Measurements from ENCODE around the gene NKTR. TPM values are rescaled to one million over a fixed set of nuclear protein-coding genes. Genes with fewer than 3 reads are reported as not detected.
"Not testable (repeated sequence)": the region's sequence is repeated elsewhere in the genome, so short reads cannot be mapped to it uniquely, and the experiment has no call there.

NKTR gene
- total RNA-seq, 1 donor = 56.3 TPM

DNA sequence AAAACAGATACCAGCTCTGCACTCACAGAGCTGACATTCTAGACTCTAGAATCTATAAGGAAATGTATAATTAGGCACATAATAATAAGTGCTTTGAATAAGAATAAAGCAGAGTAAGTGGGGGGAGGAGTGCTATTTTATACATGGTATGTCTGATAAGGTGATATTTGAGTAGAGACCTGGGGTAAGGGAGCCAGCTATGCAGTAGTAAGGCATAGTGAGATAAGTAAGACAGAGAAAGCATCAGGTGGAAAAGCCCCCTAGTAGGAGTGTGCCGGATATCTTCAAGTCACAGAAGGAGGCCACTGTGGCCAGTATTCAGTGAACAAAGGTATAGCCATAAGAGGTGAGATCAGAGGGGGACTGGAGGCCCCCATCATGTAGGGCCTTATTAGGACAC is 6.9 kb upstream of the NKTR start:
- no peak for DNase-seq (ENCODE audit: low read depth in 2 of 3, low spot score in 2 of 3)

DNA sequence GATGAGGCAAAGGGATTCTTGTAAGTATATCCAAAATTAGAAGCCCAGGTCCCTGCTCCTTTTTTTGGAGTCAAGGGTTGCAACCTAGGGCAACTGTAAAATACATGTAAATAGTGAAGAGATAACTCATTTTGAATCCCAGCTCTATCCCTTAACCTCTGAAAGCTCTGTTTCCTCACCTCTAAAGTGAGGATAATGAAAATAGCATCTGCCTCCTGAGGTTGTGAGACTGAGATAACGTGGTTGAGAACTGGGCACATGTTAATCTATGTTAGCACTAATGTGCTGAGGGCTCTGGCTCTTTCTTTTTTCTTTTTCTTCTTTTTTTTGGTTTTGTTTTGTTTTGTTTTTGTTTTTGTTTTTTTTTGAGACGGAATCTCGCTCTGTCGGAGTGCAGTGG is 4.8 kb upstream of the NKTR start:
- no peak for DNase-seq (ENCODE audit: low read depth in 2 of 3, low spot score in 2 of 3)

DNA sequence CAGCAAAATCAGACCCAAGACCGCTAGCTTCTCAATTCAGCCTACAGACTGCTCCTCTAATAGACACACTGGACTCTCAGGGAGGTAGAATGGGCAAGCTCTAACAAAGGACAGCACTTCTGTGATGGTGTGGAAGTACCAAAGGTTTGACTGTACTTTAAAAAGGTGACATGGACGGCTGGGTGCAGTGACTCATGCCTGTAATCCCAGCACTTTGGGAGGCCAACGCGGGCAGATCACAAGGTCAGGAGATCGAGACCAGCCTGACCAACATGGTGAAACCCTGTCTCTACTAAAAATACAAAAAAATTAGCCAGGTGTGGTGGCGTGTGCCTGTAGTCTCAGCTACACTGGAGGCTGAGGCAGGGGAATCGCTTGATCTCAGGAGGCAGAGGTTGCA is 3.4 kb upstream of the NKTR start:
- not testable (repeated sequence) for DNase-seq (ENCODE audit: low read depth in 2 of 3, low spot score in 2 of 3)

DNA sequence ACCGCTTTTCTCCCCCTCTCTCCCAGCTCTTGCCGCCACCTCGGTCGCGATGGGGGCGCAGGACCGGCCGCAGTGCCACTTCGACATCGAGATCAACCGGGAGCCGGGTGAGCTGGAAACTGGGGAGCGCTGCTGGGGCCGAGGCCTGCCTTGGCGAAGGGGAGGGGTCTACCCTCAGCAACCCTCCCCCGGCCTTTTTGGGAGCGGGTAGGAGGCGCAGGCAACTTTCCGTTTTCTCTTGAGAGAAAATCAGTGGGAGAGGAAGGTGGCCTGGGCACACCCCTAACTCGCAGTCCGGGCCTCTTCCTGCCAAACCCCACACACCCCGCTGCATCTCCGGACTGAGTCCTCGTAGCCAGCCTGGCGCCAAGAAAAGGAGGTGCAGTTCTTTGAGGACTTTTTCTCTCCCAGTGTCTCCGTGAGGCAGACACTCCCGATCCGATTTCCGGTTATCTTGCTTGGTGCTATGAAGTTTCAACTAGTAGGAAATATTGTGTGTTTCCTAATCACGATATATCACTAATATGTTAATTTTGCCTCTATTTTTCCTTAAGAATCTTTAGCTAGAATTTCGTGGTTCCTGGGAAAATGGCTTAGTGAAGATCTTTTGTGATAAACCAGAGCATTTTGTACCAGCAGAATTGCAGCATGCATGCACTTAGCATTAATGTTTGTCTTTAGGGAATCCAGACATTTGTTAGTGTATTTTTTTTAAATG is 631 bp downstream of the NKTR start:
- DNase-seq (ENCODE audit: low read depth in 2 of 3, low spot score in 2 of 3) = peak in 2 of 3 donors; percentile 74 to 83

DNA sequence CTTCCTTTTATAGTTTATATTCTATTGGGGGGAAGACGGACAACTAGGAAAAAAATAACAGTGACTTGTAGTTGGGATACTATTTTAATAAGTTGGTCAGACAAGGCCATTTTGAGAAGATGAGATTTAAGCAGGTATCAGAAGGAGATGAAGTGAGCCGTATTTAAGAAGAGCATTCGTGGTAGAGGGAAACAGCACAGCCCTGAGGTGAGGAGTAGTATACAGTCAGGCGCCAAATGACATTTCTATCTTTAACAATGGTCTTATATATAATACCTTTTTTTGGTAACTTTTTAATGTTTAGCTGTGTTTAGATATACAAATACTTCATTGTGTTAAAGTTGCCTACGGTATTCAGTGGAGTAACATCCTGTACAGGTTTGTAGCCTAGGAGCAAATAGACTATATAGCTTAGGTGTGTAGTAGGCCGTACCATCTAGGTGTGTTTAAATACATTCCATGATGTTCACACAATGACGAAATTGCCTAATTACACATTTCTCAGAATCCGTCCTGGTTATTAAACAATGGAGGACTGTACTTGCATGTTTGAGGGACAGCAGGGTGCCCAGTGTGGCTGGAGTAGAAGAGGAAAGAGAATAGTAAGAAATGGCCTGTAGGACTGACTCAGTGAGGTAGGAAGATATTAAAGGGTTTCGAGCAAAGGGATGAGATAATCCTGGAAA is 1.6 kb downstream of the NKTR start:
- no peak for DNase-seq (ENCODE audit: low read depth in 2 of 3, low spot score in 2 of 3)

DNA sequence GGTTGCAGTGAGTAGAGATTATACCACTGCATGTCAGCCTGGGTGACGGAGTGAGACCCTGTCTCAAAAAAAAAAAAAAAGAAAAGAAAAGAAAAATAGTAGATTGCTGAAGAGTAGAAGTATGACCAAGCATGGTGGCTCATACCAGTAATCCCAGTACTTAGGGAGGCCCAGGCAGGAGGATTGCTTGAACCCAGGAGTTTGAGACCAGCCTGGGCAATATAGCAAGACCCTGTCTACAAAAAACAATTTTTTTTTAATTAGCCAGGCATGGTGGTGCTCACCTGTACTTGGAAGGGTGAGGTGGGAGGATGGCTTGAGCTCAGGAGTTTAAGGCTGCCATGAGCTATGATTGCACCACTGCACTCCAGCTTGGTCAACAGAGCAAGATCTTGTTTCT is 2.5 kb downstream of the NKTR start:
- no peak for DNase-seq (ENCODE audit: low read depth in 2 of 3, low spot score in 2 of 3)

DNA sequence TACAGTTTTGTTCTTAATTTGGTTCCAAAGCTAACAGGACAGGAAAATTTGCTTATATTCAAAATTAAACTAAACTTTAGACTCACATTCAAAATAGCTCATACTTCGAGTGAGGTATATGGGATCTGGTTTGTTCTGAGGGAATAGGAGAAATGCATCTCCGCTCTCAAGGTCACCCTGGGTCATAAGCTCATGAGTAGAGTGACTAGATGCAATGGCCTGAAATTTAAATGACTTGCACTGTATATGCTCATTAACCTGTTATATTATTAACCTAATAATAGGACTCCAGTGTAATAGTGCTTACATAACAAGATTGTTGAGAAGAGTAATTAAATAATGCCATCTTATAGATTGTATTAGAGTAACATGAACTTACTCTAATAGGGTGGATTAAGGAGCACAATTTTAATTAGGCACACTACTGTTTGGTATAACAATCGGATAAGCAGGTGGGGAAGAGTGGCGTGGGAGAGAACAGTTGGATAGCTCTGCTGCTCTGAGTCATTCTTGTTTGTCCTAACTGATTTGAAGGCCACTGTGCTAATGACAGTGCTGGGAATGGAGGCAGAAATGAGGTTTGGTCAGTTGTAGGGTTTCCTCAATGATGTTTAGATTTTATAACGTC is 5.2 kb downstream of the NKTR start:
- DNase-seq (ENCODE audit: low read depth in 2 of 3, low spot score in 2 of 3) = no peak

DNA sequence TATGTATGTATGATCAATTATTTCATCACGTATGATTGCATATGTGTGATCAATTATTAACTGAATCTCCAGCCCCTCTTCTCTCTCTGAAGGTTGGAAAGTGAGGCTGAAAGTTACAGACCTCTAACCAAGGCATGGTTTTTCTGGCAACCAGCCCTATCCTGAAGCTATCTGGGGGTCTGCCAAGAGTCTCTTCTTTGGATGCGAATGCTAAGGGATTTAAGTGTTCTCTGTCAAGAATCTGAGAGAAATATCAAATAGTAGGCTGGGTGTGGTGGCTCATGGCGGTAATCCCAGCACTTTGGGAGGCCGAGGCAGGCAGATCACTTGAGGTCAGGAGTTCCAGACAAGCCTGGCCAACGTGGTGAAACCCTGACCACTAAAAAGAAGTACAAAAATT is 8.1 kb downstream of the NKTR start:
- DNase-seq (ENCODE audit: low read depth in 2 of 3, low spot score in 2 of 3) = no peak

DNA sequence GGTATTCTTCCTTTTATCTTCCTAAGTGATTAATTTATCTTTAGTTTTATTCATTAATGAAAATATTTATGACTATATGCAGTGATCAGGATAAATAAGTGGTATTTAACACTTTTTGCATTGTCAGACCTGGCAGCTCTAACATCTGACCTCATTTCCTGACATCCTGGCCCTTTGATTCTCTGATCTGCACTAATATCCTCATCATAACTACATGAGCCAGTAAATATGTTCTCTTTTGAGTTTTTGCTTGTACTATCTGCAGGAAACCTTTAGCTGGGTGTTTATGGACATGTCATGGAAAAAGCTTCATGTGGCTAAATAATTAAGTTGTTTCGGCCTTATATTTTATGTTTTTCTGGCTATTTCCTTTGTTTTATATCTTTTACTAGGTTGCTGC is 10.5 kb downstream of the NKTR start:
- peak in 2 of 3 donors; percentile 14 to 41 for DNase-seq (ENCODE audit: low read depth in 2 of 3, low spot score in 2 of 3)

DNA sequence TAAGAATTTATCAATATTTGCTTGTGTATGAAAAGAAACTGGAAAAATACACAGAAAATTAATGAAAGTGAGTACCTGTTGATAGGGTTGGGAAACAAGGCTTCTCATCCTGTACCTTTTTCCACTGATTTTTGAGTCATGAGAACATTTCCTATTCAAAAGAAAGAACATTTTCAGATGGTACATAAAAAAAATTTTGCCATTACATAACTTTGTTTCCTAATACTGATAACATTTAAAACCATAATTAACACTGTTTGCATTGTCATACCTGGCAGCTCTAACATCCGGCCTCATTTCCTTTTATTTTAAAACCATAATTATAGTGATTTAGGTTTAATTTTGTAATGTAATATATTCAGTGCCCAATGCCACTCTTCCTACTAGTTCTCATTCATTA is 11.7 kb downstream of the NKTR start:
- DNase-seq (ENCODE audit: low read depth in 2 of 3, low spot score in 2 of 3) = peak in 2 of 3 donors; percentile 14 to 17

DNA sequence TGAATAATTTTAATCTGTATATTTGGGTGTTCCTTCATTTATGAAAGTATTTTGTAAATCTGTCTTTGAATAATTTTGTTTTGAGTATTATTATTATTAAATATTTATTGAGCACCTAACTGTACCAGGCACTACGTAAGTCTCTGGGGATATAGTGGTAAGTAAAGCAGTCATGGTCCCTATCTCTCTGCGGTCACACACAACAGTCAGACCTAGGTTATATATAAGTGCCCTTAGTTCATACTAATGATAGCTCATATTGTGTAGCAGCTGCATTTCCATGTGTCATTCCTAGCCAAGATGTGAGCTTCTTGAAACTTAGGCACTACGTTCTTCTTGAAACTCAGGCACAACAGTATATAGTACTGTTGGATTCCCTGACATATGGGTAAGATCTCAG is 12.4 kb downstream of the NKTR start:
- no peak for DNase-seq (ENCODE audit: low read depth in 2 of 3, low spot score in 2 of 3)

DNA sequence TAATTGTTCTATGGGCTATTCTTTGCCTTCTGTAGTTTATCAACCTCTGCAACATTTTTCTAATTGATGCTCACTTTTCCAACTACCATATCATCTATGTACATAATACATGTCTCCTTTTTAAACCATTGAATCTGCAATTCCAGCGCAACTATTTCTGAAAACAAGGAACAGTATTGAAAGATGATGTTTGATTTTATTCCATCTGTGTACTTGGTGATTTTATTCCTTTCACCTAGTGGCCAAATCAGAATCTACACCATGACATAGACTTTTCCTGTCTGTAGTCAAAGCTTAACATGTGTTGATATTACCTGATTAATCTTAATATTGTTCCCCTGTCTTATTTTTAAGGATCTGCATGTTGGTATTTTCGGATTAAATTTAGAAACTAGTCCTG is 13.0 kb downstream of the NKTR start:
- DNase-seq (ENCODE audit: low read depth in 2 of 3, low spot score in 2 of 3) = peak in 2 of 3 donors; percentile 32 to 52

DNA sequence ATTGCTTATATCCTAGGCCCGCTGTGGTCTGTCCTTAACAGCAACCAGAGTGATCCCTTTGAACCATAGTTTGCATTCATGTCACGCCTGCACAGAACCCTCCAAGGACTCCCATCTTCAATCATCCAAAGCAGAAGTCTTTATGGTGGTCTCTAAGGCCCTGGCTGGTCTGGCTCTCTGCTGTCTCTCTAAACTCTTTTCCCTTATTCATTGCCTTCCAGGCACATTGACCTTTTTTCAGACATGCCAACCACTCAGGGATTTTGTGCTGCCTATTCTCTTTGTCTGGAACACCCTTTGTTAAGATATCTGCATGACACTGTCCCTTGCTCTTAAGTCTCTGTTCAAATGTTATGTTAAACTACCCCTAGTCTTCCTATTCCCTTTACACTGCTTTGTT is 31.1 kb downstream of the NKTR start:
- DNase-seq (ENCODE audit: low read depth in 2 of 3, low spot score in 2 of 3) = no peak

DNA sequence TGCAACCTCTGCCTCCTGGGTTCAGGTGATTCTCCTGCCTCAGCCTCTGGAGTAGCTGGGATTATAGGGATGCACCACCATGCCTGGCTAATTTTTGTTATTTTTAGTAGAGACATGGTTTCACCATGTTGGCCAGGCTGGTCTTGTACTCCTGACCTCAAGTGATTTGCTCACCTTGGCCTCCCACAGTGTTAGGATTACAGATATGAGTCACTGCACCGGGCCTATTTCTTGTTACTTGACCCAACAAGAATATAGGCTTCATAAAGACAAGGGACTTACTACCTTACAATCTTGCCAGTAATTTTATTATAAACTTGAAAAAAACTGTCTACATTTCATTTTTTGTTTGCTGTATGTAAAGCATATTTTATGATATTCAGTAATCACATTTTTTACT is 31.7 kb downstream of the NKTR start:
- DNase-seq (ENCODE audit: low read depth in 2 of 3, low spot score in 2 of 3) = no peak

DNA sequence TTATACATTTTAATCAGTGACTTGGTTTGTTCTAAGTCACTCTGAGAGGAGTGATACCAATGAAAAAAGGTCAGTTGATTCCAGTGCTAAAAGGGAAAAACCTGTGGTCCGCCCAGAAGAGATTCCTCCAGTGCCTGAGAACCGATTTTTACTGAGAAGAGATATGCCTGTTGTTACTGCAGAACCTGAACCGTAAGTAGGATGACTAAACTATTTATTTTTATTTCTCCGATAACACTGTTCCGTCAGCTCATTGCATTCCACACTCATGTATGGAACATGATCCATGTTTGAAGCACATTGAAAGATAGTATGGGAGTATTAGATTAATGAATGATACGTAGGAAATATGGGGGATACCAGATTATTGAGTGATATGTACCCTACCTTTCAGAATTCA is 33.1 kb downstream of the NKTR start:
- no peak for DNase-seq (ENCODE audit: low read depth in 2 of 3, low spot score in 2 of 3)

DNA sequence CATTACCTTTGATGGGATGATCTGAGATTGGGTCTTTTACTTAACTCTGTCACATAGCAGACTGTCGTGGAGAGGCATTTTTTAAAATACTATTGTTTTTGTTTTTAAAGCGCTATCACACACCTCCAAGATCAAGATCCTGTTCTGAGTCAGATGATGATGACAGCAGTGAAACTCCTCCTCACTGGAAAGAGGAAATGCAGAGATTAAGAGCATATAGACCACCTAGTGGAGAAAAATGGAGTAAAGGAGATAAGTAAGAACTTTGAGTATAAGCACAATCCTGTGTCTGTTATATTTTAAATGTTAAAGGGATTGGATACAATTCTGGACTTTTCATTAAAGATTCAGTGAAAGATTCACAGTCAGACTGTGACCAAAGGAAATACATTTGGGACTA is 34.6 kb downstream of the NKTR start:
- DNase-seq (ENCODE audit: low read depth in 2 of 3, low spot score in 2 of 3) = peak in 2 of 3 donors; percentile 59 to 71

DNA sequence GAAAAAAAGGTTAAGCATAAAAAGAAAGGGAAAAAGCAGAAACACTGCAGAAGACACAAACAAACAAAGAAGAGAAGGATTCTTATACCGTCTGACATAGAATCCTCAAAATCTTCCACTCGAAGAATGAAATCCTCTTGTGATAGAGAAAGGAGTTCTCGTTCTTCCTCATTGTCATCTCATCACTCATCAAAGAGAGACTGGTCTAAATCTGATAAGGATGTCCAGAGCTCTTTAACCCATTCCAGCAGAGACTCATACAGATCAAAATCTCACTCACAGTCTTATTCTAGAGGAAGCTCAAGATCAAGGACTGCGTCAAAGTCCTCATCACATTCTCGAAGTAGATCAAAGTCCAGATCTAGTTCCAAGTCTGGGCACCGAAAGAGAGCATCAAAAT is 36.5 kb downstream of the NKTR start:
- no peak for DNase-seq (ENCODE audit: low read depth in 2 of 3, low spot score in 2 of 3)

DNA sequence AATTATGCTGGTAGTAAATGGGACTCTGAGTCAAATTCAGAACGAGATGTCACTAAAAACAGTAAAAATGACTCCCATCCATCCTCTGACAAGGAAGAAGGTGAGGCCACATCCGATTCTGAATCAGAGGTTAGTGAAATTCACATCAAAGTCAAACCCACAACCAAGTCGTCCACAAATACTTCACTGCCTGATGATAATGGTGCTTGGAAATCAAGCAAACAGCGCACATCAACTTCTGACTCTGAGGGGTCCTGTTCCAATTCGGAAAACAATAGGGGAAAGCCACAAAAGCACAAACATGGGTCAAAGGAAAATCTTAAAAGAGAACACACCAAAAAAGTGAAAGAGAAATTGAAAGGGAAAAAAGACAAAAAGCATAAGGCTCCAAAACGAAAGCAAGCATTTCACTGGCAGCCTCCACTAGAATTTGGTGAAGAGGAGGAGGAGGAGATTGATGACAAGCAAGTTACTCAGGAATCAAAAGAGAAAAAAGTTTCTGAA is 37.9 kb downstream of the NKTR start:
- DNase-seq (ENCODE audit: low read depth in 2 of 3, low spot score in 2 of 3) = peak in 1 of 3 donors; percentile 16

DNA sequence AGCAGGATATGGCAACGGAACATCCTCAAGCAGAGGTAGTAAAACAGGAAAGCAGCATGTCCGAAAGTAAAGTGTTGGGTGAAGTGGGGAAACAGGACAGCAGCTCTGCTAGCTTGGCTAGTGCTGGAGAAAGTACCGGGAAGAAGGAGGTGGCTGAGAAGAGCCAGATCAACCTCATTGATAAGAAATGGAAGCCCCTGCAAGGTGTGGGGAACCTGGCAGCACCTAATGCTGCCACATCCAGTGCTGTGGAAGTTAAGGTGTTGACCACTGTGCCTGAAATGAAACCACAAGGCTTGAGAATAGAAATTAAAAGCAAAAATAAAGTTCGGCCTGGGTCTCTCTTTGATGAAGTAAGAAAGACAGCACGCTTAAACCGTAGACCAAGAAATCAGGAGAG is 38.7 kb downstream of the NKTR start:
- DNase-seq (ENCODE audit: low read depth in 2 of 3, low spot score in 2 of 3) = no peak

DNA sequence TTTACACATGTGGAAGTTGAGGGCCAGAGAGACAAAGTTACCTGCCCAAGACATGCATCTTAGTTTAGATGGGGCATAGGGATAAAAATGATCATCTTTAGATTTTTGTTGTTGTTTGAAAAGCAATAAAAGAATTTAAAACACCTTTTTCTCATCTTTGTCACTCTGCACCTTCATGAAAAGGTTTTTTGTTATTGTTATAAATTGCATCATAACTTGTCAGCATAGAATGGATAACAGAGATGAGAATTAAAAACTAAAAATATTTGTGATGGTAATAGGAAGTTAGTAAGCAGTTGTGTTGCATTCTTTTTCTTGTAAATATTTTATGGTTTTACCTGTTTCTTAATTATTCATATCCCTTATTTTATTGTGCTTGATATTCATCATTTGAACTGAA is 39.6 kb downstream of the NKTR start:
- DNase-seq (ENCODE audit: low read depth in 2 of 3, low spot score in 2 of 3) = no peak

DNA sequence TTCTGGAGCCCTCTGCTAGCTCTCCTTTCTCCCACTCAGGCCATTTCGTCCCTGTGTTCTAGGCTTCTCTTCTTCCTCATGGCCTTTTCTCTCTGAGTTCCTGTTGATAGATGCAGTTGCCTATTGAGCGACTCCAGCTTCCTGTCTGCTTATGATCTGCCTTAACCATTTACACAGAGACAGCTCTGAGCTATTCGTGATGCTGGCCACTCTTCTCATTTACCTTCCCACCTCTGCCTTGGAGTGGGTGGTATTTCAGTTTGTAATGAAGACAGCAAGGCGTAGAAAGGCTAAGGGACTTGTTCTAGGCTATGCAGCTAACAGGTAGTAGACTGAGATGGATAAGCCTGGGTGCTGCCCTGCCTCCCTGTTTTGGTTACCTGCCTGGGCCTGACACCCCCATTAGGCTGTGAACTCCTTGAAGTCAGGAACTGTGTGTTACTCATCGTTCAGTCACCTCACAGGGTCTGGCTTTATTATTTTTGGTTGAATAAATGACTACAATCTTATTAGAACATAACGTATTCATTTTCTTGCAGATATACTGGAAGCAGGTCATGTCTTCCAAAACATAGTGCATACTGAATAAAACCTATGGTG is 40.4 kb downstream of the NKTR start:
- DNase-seq (ENCODE audit: low read depth in 2 of 3, low spot score in 2 of 3) = no peak
